Measurements from ENCODE around the gene C1orf210.

The C1orf210 gene

GRCh38 chr1:43238085-43238484 is 47.3 kb downstream of the C1orf210 start:
- TF ChIP-seq CTCF (IDR thresholded peaks at IDR 0.05; ENCODE audit: insufficient read depth, low read length, missing control alignments) = peak; percentile 65
- no peak overlapping the region for H3K4me3 ChIP-seq (ENCODE audit: low read depth, low read length)
- ChIA-PET CTCF (interaction anchor here (0.9 to 7.6 kb wide), 14 partner anchors 10 to 176 kb away, joined by 3 to 72 read pairs (median 6); no protein-coding TSS in a partner anchor), POLR2A (no interaction called here)
- DNase-seq (ENCODE audit: low read depth, low spot score) = no peak

GRCh38 chr1:43237121-43237520 is 48.3 kb downstream of the C1orf210 start:
- H3K4me3 ChIP-seq (ENCODE audit: low read depth, low read length) = no peak overlapping the region
- no peak for DNase-seq (ENCODE audit: low read depth, low spot score)
- TF ChIP-seq CTCF (IDR thresholded peaks at IDR 0.05; ENCODE audit: insufficient read depth, low read length, missing control alignments) = no peak
- ChIA-PET CTCF (interaction anchor here (0.7 to 7.6 kb wide), 8 partner anchors 9 to 293 kb away, joined by 3 to 72 read pairs (median 4); no protein-coding TSS in a partner anchor), POLR2A (no interaction called here)

- no peak overlapping the region for H3K4me3 ChIP-seq (ENCODE audit: low read depth, low read length)
- no peak for DNase-seq (ENCODE audit: low read depth, low spot score)
- ChIA-PET CTCF (interaction anchor here (1.1 to 7.6 kb wide), 3 partner anchors 8 to 178 kb away, joined by 5 to 72 read pairs (median 45); no protein-coding TSS in a partner anchor), POLR2A (no interaction called here)
- TF ChIP-seq CTCF (IDR thresholded peaks at IDR 0.05; ENCODE audit: insufficient read depth, low read length, missing control alignments) = no peak
These were observed 49.8 kb downstream of the C1orf210 start for GRCh38 chr1:43235451-43236121.

- ChIA-PET POLR2A (no interaction called here), CTCF (interaction anchor here (0.8 to 7.6 kb wide), 3 partner anchors 7 to 179 kb away, joined by 3 to 72 read pairs (median 45); no protein-coding TSS in a partner anchor)
- H3K4me3 ChIP-seq (ENCODE audit: low read depth, low read length) = no peak overlapping the region
- DNase-seq (ENCODE audit: low read depth, low spot score) = no peak
- TF ChIP-seq CTCF (IDR thresholded peaks at IDR 0.05; ENCODE audit: insufficient read depth, low read length, missing control alignments) = no peak
These were observed 50.3 kb downstream of the C1orf210 start for GRCh38 chr1:43235040-43235439.

GRCh38 chr1:43234267-43234666 is 51.1 kb downstream of the C1orf210 start:
- no peak overlapping the region for H3K4me3 ChIP-seq (ENCODE audit: low read depth, low read length)
- CTCF ChIA-PET = interaction anchor here (0.8 to 8.9 kb wide), 3 partner anchors 8 to 179 kb away, joined by 3 to 184 read pairs (median 4); no protein-coding TSS in a partner anchor
- POLR2A ChIA-PET = no interaction called here
- no peak for DNase-seq (ENCODE audit: low read depth, low spot score)
- no peak for TF ChIP-seq CTCF (IDR thresholded peaks at IDR 0.05; ENCODE audit: insufficient read depth, low read length, missing control alignments)

GRCh38 chr1:43233631-43234030 is 51.8 kb downstream of the C1orf210 start:
- TF ChIP-seq CTCF (IDR thresholded peaks at IDR 0.05; ENCODE audit: insufficient read depth, low read length, missing control alignments) = no peak
- POLR2A ChIA-PET = no interaction called here
- no peak for DNase-seq (ENCODE audit: low read depth, low spot score)
- H3K4me3 ChIP-seq (ENCODE audit: low read depth, low read length) = no peak overlapping the region
- CTCF ChIA-PET = interaction anchor here (0.6 to 8.9 kb wide), 3 partner anchors 9 to 180 kb away, joined by 3 to 184 read pairs (median 4); no protein-coding TSS in a partner anchor
